NT2/D1 (cell line): ENCODE measurements around the gene FAM120A.

Experiments
- SUZ12 ChIP-seq: IDR thresholded peaks from 2 replicates; pipeline ENCODE4 v1.6.1; 2011; ENCODE audit not compliant: insufficient read length, insufficient read depth; ENCODE audit errors: extremely low read depth
- YY1 ChIP-seq: IDR thresholded peaks from 2 replicates; pipeline ENCODE4 v1.6.1; 2011; ENCODE audit not compliant: insufficient read length, insufficient read depth
- ZNF274 ChIP-seq: IDR thresholded peaks from 2 replicates; pipeline ENCODE4 v1.6.1; 2011; ENCODE audit warnings: mild to moderate bottlenecking, low read depth, low read length

DNA sequence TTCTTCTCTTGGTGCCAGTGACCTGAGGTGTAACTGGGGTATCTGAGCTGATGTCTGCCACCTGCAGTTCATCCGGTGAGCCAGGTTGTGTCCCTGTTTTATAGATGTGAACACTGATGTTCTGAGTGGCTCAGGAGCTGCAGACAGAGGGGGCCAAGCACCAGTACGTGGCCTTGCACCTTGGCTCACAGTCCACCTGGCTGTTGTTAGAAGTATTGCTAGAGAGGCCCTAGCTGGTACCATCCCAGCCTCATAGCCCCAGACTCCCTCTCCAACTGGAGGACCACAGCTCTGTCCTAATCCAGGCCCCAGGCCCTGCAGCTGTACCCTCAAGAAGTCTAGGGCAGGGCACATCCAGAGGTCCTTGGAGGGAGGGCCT is 141.1 kb downstream of the FAM120A start:
- TF ChIP-seq ZNF274 (no peak), YY1 (no peak), SUZ12 (no peak)
